GM12873 (cell line): Measurements from ENCODE around the gene RASD1.

Source experiments
- CTCF ChIP-seq: IDR thresholded peaks from 2 replicates; pipeline ENCODE4 v1.5.1; 2012; ENCODE audit warnings: low read depth, mild to moderate bottlenecking, moderate library complexity, low read length, control low read depth; ENCODE audit not compliant: insufficient read depth; ENCODE audit errors: missing control alignments

Gene RASD1

GRCh38 chr17:17525956-17526355 is 29.8 kb upstream of the RASD1 start:
- TF ChIP-seq CTCF, result no peak

- TF ChIP-seq CTCF, result no peak
Measured at GRCh38 chr17:17525311-17525710, 29.1 kb upstream of the RASD1 start.

DNA sequence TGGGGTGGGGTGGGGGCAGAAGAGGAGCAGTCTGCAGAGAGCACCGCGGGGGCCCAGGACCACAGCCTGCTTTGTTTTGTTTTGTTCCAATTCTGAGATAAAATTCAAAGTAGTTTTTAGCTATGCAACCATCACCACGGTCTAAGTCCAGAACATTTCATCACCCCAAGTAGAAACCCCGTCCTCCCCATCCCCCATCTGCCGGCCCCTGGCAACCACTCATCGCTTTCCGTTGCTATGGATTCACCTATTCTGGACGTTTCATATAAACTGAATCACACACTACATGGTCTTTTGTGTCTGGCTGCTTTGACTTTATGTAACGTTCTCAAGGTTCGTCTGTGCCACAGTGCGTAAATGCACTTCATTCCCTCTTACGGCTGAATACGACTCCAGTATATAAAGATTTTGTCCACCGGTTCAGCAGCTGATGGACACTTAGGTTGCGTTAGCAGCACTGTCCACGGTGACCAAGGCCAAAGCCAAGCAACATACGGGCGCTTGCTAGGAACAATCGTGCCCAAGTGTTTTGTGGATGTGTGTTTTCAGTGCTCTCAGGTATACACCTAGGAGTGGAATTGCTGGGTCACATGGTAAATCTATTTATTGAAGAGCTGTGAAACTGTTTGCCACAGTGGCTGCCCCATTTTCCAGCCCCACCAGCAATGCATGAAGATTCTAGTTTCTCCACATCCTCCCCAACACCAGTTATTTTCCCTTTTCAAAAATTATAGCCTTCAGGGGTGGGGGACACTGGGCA is 27.7 kb upstream of the RASD1 start:
- TF ChIP-seq CTCF, result no peak

DNA sequence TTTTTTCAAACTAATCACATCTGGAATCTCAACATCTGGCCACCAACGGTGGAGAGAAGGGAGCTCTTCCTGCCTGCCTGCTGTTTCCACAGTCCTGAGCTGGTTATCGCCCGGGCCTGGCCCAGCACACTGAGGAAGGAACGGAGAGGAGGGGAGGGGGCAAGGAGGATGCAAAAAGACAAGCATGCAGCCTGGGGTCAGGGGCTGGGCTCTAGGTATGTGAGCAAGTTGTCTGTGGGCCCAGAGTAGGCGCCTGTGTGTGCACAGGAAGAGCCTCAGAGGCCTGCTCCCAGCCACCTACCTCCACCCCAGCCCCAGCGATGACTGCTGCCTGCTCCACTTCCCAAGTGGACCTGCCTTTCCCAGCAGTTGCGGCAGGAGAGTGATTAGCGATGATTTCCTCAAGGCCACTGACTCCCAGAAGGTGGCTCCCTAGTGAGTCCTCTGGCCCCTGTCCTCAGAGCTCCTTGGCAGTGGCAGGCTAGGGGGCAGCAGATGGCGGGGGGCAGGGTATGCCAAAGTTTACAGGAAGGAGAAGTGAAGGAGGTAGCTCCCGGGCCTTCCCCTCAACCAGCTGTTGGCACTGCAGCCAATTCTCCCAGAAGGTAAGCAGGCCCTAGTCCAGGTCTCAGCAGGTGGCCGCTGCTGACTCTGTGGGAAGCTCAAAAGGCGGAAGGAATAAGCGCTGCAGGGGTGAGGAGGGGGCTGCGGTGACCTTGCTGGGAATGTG is 27.0 kb upstream of the RASD1 start:
- TF ChIP-seq CTCF, result no peak

DNA sequence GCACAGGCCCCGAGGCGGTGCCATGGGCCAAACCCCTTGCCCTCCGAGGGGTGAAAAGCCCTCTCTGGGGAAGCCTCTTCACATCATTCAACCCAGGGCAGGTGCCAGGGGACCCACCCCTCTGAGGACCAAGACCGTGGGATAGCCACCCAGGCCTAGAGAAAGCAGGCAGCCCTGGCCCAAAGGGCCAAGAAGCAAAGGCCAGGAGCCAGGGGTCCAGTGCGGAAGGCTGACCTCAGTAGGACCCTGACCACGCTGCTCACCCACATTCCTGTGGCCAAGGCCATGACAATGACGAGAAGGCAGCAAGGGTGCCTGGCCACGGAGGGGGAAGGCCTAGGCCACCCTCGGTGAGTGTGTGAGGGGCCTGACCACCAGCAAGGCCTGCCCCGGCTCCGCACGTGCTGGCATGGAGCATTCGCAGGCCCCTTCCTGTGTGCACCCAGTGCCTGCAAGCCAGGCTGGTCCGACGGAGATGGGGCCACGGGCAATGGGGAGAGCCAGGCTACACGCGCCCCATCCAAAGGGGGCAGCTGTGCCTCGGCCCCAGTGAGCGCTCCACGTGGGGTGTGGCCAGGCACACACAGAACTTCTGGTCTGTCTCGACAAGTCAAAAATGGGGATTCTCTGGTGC is 24.5 kb upstream of the RASD1 start:
- no peak for TF ChIP-seq CTCF

- no peak for TF ChIP-seq CTCF
Measured at GRCh38 chr17:17519886-17520285, 23.7 kb upstream of the RASD1 start.

DNA sequence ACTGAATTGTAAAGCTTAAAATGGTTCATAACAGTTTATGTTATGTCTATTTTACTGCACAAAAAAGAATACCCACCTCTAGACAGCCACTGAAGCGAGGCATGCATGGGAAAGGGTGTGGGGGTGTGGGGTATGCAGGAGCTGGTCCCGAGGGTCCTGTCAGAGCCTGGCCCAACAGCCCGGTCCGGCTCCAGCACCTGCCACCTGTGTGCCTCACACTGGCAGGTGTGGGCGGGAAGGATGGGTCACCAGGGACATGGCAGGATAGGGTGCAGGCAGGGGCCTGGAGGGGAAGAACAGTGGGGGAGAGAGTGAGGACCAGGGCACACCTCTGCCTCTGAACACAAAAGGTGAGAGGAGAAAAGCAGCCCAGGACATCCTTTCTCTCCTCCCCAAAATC is 22.8 kb upstream of the RASD1 start:
- TF ChIP-seq CTCF, result no peak
